SK-N-MC (cell line): ENCODE data around the gene SCARF2.
"Not testable (repeated sequence)": the region's sequence is repeated elsewhere in the genome, so short reads cannot be mapped to it uniquely, and the experiment has no call there.

ENCODE experiments used
- DNase-seq: peaks from one replicate; pipeline ENCODE4 v3.0.0-alpha.2; 2011; ENCODE audit warnings: low read depth, low spot score
- H3K27ac ChIP-seq: fragments of 200-600 bp; sonication (generic); 2 replicates; pipeline ENCODE4 v1.5.1; 2016; ENCODE audit warnings: mixed run types
- H3K36me3 ChIP-seq: fragments of 200-600 bp; sonication (generic); 2 replicates; pipeline ENCODE4 v1.6.1; 2017; ENCODE audit warnings: antibody characterized with exemption, low read length, mixed read lengths; ENCODE audit not compliant: insufficient read depth
- H3K4me3 ChIP-seq: fragments of 200-600 bp; sonication (generic); 2 replicates; pipeline ENCODE4 v1.5.1; 2016
- H3K9ac ChIP-seq: fragments of 200-600 bp; sonication (generic); 2 replicates; pipeline ENCODE4 v1.8.0; 2017; ENCODE audit warnings: mixed run types, mixed read lengths; ENCODE audit not compliant: insufficient read length
- H3K9me3 ChIP-seq: fragments of 200-600 bp; sonication (generic); 2 replicates; pipeline ENCODE4 v1.6.1; 2017; ENCODE audit warnings: low read depth, mild to moderate bottlenecking, antibody characterized with exemption, low read length, moderate library complexity, mixed read lengths
- EZH2 ChIP-seq: fragments of 200-600 bp; sonication (generic); IDR thresholded peaks from one replicate; pipeline ENCODE4 v1.6.1; 2017; ENCODE audit warnings: antibody characterized with exemption
- FOXP2 ChIP-seq: optimal IDR thresholded peaks from 2 replicates; pipeline ENCODE3; 2011; ENCODE audit warnings: mild to moderate bottlenecking, moderate library complexity; ENCODE audit not compliant: insufficient read depth; ENCODE audit errors: extremely low read length, control extremely low read depth
- POLR2AphosphoS5 ChIP-seq: IDR thresholded peaks from 2 replicates; pipeline ENCODE4 v1.6.1; 2012; ENCODE audit warnings: mild to moderate bottlenecking, low read depth, low read length, borderline replicate concordance

Gene SCARF2

DNA sequence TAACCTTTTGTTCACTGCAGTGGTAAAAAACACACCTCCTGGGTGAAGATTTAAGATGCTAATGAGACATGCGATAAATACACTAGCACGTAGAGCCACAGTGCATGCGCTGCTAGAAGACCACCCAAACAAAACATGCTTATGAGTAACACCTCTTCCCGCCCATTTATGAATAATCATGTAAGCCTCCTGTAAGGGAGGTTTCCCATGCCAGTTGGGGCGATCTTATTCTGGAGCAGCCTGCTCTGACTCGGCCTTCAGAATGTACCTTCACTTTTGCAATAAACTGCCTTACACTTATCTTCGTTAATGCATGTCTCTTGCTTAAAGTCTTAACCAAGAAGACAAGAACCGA is 18.1 kb upstream of the SCARF2 start:
- Histone ChIP-seq H3K4me3 (no peak overlapping the region), H3K27ac (no peak overlapping the region), H3K9ac (no peak overlapping the region), H3K9me3 (no peaks in the 10 kb centered on the region), H3K36me3 (no peaks in the 10 kb centered on the region)
- TF ChIP-seq EZH2 = no peak
- no peak for TF ChIP-seq FOXP2
- TF ChIP-seq POLR2AphosphoS5 = no peak
- DNase-seq = no peak

DNA sequence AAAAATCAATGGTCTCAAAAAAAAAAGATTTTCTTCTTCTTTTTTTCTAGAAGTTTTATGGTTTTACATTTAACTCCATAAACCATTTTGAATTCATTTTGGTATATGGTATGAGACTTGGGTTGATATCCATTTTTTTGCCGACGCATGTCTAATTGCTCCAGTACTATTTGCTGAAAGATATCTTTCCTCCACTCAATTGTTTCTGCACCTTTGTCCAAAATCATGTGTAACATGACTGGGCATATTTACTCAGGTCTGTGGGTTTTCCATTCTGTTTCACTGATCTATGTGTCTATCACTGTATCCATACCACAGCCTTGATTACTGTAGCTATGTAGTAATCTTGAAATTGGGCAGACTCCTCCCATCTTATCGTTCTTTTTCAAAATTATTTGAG is 15.6 kb upstream of the SCARF2 start:
- no peak for DNase-seq
- H3K9me3 ChIP-seq = no peaks in the 10 kb centered on the region
- H3K27ac ChIP-seq = no peak overlapping the region
- H3K36me3 ChIP-seq = no peaks in the 10 kb centered on the region
- H3K4me3 ChIP-seq = no peak overlapping the region
- H3K9ac ChIP-seq = no peak overlapping the region
- TF ChIP-seq POLR2AphosphoS5 (no peak), FOXP2 (no peak), EZH2 (no peak)

DNA sequence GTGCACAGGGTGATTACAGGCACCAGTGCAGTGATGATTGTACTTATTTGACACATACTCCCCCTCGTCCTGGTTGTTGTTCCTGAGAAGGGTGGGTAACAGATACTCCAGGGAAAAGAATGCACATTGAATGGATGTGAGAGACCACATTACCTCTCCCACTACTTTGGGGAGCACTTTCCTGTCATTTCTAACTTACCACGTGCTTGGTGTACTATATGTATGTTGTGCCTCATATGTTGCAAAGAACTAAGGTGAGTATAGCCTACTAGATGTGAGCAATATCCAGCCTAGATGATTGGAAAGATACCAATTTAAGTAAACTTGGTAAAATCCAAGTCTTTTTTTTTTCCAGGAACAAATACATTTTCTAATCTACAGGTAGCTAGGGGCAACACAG is 14.3 kb upstream of the SCARF2 start:
- no peaks in the 10 kb centered on the region for H3K36me3 ChIP-seq
- TF ChIP-seq EZH2 (no peak), FOXP2 (no peak), POLR2AphosphoS5 (no peak)

DNA sequence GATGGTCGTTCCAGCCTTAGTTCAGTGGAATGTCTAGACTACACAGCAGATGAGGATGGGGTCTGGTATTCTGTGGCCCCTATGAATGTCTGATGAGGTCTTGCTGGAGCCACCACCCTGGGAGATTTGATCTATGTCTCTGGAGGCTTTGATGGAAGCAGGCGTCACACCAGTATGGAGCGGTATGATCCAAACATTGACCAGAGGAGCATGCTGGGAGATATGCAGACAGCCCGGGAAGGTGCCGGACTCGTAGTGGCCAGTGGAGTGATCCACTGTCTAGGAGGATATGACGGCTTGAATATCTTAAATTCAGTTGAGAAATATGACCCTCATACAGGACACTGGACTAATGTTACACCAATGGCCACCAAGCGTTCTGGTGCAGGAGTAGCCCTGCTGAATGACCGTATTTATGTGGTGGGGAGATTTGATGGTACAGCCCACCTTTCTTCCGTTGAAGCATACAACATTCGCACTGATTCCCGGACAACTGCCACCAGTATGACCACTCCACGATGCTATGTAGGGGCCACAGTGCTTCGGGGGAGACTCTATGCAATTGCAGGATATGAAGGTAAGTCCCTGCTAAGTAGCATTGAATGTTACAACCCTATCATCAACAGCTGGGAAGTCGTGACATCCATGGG is 13.6 kb upstream of the SCARF2 start:
- DNase-seq = not testable (repeated sequence)

More for the DNA sequence above, 14.3 kb upstream of the SCARF2 start:
- no peak for DNase-seq
- H3K4me3 ChIP-seq = no peak overlapping the region
- H3K27ac ChIP-seq = no peak overlapping the region
- no peak overlapping the region for H3K9ac ChIP-seq
- no peaks in the 10 kb centered on the region for H3K9me3 ChIP-seq

DNA sequence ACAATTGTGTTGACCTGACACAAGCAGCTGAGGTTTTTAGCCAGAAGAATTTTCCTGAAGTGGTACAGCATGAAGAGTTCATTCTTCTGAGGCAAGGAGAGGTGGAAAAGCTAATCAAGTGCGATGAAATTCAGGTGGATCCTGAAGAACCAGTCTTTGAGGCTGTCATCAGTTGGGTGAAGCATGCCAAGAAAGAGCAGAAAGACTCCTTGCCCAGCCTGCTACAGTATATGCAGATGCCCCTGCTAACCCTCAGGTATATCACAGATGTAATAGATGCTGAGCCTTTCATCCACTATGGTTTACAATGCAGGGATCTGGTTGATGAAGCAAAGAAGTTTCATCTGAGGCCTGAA is 12.9 kb upstream of the SCARF2 start:
- no peak for DNase-seq
- Histone ChIP-seq H3K9me3 (no peaks in the 10 kb centered on the region), H3K27ac (no peak overlapping the region), H3K9ac (no peak overlapping the region), H3K4me3 (no peak overlapping the region), H3K36me3 (no peaks in the 10 kb centered on the region)
- TF ChIP-seq FOXP2 = no peak
- TF ChIP-seq POLR2AphosphoS5 = no peak
- TF ChIP-seq EZH2 = no peak

More for the DNA sequence above, 13.6 kb upstream of the SCARF2 start:
- H3K27ac ChIP-seq, H3K4me3 ChIP-seq, H3K36me3 ChIP-seq, H3K9me3 ChIP-seq, H3K9ac ChIP-seq: not testable (repeated sequence)

DNA sequence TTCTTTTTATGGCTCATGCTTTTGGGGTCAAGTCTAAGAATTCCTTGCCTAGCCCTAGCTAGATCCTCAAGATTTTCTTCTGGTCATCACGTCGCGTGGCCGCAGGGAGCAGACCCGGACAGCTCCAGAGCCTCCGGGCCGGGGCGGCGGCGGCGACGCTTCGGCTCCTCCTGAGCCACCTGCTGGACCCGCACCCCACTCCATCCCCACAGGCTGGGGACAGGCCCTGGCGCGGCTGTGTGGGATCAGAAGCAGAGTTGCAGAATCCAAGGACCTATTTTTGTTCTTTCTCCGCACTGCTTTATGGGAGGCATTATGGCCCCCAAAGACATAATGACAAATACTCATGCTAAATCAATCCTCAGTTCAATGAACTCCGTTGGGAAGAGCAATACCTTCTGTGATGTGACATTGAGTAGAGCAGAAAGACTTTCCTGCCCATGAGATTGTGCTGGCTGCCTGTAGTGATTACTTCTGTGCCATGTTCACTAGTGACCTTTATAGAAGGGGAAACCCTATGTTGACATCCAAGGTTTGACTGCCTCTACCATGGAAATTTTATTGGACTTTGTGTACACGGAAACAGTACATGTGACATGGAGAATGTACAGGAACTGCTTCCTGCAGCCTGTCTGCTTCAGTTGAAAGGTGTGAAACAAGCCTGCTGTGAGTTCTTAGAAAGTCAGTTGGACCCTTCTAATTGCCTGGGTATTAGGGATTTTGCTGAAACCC is 12.4 kb upstream of the SCARF2 start:
- H3K36me3 ChIP-seq = no peaks in the 10 kb centered on the region
- H3K27ac ChIP-seq = no peak overlapping the region
- H3K9me3 ChIP-seq = no peaks in the 10 kb centered on the region
- no peak for TF ChIP-seq FOXP2
- TF ChIP-seq POLR2AphosphoS5 = no peak
- no peak for TF ChIP-seq EZH2
- no peak for DNase-seq
- H3K9ac ChIP-seq = no peak overlapping the region
- H3K4me3 ChIP-seq = no peak overlapping the region

DNA sequence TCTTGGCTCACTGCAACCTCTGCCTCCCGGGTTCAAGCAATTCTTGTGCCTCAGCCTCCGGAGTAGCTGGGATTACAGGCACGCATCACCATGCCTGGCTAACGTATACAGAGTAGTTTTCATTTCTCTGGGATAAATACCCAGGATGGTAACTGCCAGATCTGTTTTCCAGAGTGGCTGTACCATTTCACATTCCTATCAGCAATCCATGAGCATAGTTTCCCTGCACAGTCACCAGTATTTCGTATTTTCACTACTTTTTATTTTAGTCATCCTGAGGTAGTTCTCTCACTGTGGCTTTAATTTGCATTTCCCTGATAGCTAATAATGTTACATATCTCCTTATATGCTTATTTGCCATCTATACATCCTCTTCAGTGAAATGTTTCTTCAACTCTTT is 11.0 kb upstream of the SCARF2 start:
- Histone ChIP-seq H3K4me3 (no peak overlapping the region), H3K36me3 (no peaks in the 10 kb centered on the region), H3K27ac (no peak overlapping the region), H3K9ac (no peak overlapping the region), H3K9me3 (no peaks in the 10 kb centered on the region)
- no peak for DNase-seq
- TF ChIP-seq POLR2AphosphoS5 = no peak

DNA sequence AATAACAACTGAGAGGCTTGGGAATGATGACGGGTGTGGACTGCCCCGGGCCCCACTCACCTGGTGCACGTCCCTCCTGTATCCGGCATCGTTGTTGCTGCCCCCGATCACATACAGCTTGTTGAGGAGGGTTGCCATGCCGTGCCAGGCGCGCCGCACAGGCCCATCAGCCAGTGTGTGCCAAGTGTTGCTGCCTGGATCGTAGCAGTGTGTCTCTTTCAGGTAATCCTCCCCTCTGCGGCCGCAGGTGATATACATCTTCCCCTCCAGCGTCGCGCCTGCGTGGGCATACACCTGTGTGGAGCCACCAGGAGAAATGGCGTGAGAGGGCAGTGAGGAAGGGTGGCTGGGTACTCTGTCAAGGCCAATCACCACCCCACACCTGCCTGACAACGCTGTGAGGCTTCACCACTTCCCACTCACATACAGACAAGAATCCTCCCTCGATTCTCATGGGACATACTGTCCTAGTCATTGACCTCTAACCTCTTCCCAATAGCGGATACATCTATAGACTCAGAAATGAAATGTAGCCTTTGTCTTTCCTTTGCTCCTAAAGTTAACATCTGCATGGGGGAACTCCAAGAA is 8.9 kb upstream of the SCARF2 start:
- Histone ChIP-seq H3K4me3 (no peak overlapping the region), H3K9ac (no peak overlapping the region), H3K36me3 (0 out of 2 replicates have a peak, but pooled peaks cover 2% of the 10 kb centered on the region), H3K27ac (no peak overlapping the region), H3K9me3 (no peaks in the 10 kb centered on the region)
- no peak for DNase-seq
- TF ChIP-seq EZH2 = no peak
- no peak for TF ChIP-seq POLR2AphosphoS5
- TF ChIP-seq FOXP2 = no peak

DNA sequence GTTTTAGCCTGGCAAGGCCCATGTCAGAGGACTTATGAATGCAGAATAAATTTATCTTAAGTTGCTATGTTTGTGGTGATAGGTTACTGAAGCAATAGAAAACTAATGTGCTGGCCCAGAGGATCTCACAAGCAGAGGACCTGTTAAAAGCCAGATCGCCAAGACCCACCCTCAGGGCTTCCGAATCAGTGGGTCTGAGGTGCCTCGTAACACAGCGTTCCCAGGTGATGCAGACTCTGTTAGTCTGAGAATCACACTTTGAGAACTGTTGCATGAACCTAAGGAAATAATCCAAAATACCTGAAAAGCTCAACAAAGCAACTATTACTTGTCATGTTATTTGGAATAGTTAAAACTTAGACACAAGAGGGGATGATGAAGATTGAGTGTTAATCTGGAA is 6.7 kb upstream of the SCARF2 start:
- Histone ChIP-seq H3K27ac (no peak overlapping the region), H3K4me3 (no peak overlapping the region), H3K9me3 (no peaks in the 10 kb centered on the region), H3K36me3 (0 out of 2 replicates have a peak, but pooled peaks cover 2% of the 10 kb centered on the region), H3K9ac (no peak overlapping the region)
- TF ChIP-seq POLR2AphosphoS5 = no peak
- no peak for TF ChIP-seq FOXP2
- TF ChIP-seq EZH2 = no peak
- DNase-seq = no peak
